ENCODE measurements around the gene MAP4K2. TPM values are rescaled to one million over a fixed set of nuclear protein-coding genes. Genes with fewer than 3 reads are reported as not detected.

Gene MAP4K2
- total and polyA plus RNA-seq, 2 of the 13 experiments (the other 11 are each of a cell fraction or from before 2014, with no cell fraction given), result 8.3 to 17.6 TPM

DNA sequence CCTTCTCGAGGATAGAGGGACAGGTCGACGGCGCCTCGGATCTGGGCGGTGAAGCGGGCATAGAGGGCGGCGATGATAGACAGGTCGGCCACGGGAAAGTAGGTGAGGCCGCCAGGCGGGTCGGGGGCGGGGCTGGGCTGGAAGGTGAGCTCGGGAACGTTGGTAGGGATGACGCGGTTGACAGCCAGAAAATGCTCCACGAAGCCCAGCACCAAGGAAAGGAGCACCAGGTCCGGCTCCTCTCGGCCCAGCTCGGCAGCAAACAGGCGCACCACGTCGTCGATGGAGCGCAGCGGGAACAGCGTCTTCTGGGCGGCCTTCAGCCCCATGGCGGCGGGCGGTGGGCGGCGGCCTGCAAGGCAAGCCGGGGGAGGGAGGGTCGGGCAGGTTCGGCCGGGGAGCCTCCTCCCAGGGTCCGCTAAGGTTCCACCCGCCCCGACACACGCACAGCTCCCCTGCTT lies 6.8 kb upstream of the MAP4K2 start:
- POLR2A ChIA-PET, result interaction anchor here (0.7 to 2.7 kb wide), 5 partner anchors 15 to 189 kb away, joined by 3 to 15 read pairs (median 4); partner anchors contain the start of genes GPHA2 and SF1
- peak overlapping the region; percentile 93 for H3K4me2 ChIP-seq (ENCODE audit: low read depth, low read length)
- in situ Hi-C loops (cut with HindIII; ENCODE audit: extremely low pct_ligation_motif_present, low pct_unique_long_range_greater_than_20kb), result no loop called here
- no peaks in the 10 kb centered on the region for H4K20me1 ChIP-seq (ENCODE audit: insufficient read depth, low read length)
- DNase-seq (ENCODE audit: low spot score), result no peak
- H3K36me3 ChIP-seq (replicated peaks in 1 of 2; ENCODE audit: control insufficient read depth in 1 of 2, insufficient read depth in 2 of 2, low read length in 2 of 2), result peaks cover 8 to 27% of the 10 kb centered on the region in 2 experiments; a peak in 4 of 5 replicates
- peak; percentile 30 for ATAC-seq
- H2AFZ ChIP-seq (ENCODE audit: low read length), result no peak overlapping the region
- intact Hi-C loops (cut with micrococcal nuclease; ENCODE audit: unreplicated experiment), result no loop called here
- peak overlapping the region; percentile 78 to 90 (median 82) for H3K4me3 ChIP-seq (replicated peaks in 1 of 3; ENCODE audit: insufficient read depth in 1 of 3, low read depth in 2 of 3, low read length in 3 of 3)
- H3K9ac ChIP-seq (ENCODE audit: insufficient read depth, low read depth, low read length), result peak overlapping the region; percentile 69
- no peak for FAIRE-seq
- peak overlapping the region; percentile 35 for H3K27ac ChIP-seq (ENCODE audit: extremely low read length, insufficient read depth, low read length)
- H3K9me3 ChIP-seq (ENCODE audit: low read length), result no peaks in the 10 kb centered on the region
- no peaks in the 10 kb centered on the region for H3K79me2 ChIP-seq (ENCODE audit: insufficient read depth, low read length)
- CTCF ChIA-PET (ENCODE audit: low intra/inter-chr PET ratio, low total read pairs), result no interaction called here
- peaks cover 34% of the 10 kb centered on the region for H3K4me1 ChIP-seq (ENCODE audit: insufficient read depth, low read length)
- BruUV-seq (replicated peaks), result no TSS peak
- no peaks in the 10 kb centered on the region for H3K27me3 ChIP-seq (ENCODE audit: control insufficient read depth in 1 of 2, insufficient read depth in 2 of 2, low read length in 2 of 2)
- whole genome bisulfite sequencing (ENCODE audit: low lambda C conversion rate), result 2% methylated on average over 26 of the region's 44 CpGs
- TF ChIP-seq ZNF672 (CRISPR knock-in tag; IDR thresholded peaks at IDR 0.05) (no peak), ZNF350 (CRISPR knock-in tag; IDR thresholded peaks at IDR 0.05; ENCODE audit: borderline replicate concordance, low read depth) (no peak), SNAI1 (CRISPR knock-in tag; IDR thresholded peaks at IDR 0.05; ENCODE audit: borderline replicate concordance) (no peak), DMAP1 (CRISPR knock-in tag; IDR thresholded peaks at IDR 0.05) (0 out of 2 replicates have a peak, but pooled peaks have one; percentile 0), ZNF614 (CRISPR knock-in tag; IDR thresholded peaks at IDR 0.05; ENCODE audit: borderline replicate concordance) (no peak), HOXA7 (CRISPR knock-in tag; IDR thresholded peaks at IDR 0.05) (no peak), SALL1 (CRISPR knock-in tag; IDR thresholded peaks at IDR 0.05) (0 out of 2 replicates have a peak, but pooled peaks have one; percentile 6), CREB1 (IDR thresholded peaks at IDR 0.05) (0 out of 2 replicates have a peak, but pooled peaks have one; percentile 16), CREB1 (CRISPR knock-in tag; IDR thresholded peaks at IDR 0.05) (no peak), BRCA1 (CRISPR knock-in tag; IDR thresholded peaks at IDR 0.05) (no peak), ZNF761 (CRISPR knock-in tag; conservative IDR thresholded peaks at IDR 0.05) (0 out of 2 replicates have a peak, but pooled peaks have one; percentile 5), MIXL1 (CRISPR knock-in tag; IDR thresholded peaks at IDR 0.05) (no peak), ZNF589 (CRISPR knock-in tag; conservative IDR thresholded peaks at IDR 0.05) (no peak), ZNF550 (CRISPR knock-in tag; IDR thresholded peaks at IDR 0.05; ENCODE audit: borderline replicate concordance) (no peak), ARID2 (CRISPR knock-in tag; IDR thresholded peaks at IDR 0.05; ENCODE audit: borderline replicate concordance) (no peak), HDAC2 (CRISPR knock-in tag; IDR thresholded peaks at IDR 0.05) (no peak), SNRNP70 (IDR thresholded peaks at IDR 0.05; ENCODE audit: low read depth, low read length) (no peak), SP140L (CRISPR knock-in tag; IDR thresholded peaks at IDR 0.05; ENCODE audit: borderline replicate concordance) (no peak), ARNT (IDR thresholded peaks at IDR 0.05) (no peak), ZNF180 (CRISPR knock-in tag; IDR thresholded peaks at IDR 0.05; ENCODE audit: borderline replicate concordance, low read depth) (no peak), RARA (CRISPR knock-in tag; IDR thresholded peaks at IDR 0.05) (no peak), GATAD1 (CRISPR knock-in tag; IDR thresholded peaks at IDR 0.05) (no peak)
- TF ChIP-seq, protein P1, sequence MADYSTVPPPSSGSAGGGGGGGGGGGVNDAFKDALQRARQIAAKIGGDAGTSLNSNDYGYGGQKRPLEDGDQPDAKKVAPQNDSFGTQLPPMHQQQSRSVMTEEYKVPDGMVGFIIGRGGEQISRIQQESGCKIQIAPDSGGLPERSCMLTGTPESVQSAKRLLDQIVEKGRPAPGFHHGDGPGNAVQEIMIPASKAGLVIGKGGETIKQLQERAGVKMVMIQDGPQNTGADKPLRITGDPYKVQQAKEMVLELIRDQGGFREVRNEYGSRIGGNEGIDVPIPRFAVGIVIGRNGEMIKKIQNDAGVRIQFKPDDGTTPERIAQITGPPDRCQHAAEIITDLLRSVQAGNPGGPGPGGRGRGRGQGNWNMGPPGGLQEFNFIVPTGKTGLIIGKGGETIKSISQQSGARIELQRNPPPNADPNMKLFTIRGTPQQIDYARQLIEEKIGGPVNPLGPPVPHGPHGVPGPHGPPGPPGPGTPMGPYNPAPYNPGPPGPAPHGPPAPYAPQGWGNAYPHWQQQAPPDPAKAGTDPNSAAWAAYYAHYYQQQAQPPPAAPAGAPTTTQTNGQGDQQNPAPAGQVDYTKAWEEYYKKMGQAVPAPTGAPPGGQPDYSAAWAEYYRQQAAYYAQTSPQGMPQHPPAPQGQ (CRISPR knock-in tag; IDR thresholded peaks at IDR 0.05; ENCODE audit: borderline replicate concordance), result no peak
- TF ChIP-seq, protein P2, sequence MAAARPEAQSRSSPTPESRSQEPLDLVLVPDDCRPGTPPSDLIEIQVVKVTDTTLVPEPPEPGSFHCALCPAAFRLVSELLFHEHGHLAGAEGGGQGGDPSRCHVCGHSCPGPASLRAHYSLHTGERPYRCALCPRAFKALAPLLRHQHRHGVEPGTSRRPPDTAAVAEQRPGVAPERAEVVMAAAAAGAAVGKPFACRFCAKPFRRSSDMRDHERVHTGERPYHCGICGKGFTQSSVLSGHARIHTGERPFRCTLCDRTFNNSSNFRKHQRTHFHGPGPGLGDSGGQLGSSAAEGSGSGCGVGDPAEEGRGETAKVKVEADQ (CRISPR knock-in tag; IDR thresholded peaks at IDR 0.05; ENCODE audit: borderline replicate concordance), result no peak
- TF ChIP-seq, protein P3, sequence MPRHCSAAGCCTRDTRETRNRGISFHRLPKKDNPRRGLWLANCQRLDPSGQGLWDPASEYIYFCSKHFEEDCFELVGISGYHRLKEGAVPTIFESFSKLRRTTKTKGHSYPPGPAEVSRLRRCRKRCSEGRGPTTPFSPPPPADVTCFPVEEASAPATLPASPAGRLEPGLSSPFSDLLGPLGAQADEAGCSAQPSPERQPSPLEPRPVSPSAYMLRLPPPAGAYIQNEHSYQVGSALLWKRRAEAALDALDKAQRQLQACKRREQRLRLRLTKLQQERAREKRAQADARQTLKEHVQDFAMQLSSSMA (CRISPR knock-in tag; IDR thresholded peaks at IDR 0.05), result 0 out of 2 replicates have a peak, but pooled peaks have one; percentile 5
